A549 (cell line): ENCODE results near the gene OPRD1. TPM values are rescaled to one million over a fixed set of nuclear protein-coding genes. Genes with fewer than 3 reads are reported as not detected.

Experiments
- ATAC-seq, 2 experiments: fragments of 200-7000 bp in 1 of 2; fragments of >200 bp in 1 of 2; cut with Nextera tagmentation in 1 of 2; cut with Tn5 transposase in 1 of 2; 3 replicates each; pipeline versions ENCODE4 v1.8.0 to v1.9.1; 2018 to 2020; ENCODE audit warnings: mild to moderate bottlenecking in 1 of 2, moderate library complexity in 1 of 2
- CTCF ChIA-PET: fragments of 300-600 bp; sonication (Branson Sonifier 250); formaldehyde crosslinking; extraction: SDS; loops from one replicate; lab custom pipeline; 2021; ENCODE audit warnings: antibody characterized with exemption, inconsistent platforms; lab: Yijun Ruan, JAX
- POLR2A ChIA-PET: fragments of 350-600 bp; formaldehyde crosslinking; extraction: SDS; loops from one replicate; lab custom pipeline; 2021; ENCODE audit warnings: antibody characterized with exemption, inconsistent platforms; lab: Yijun Ruan, JAX
- DNase-seq, 2 experiments: peaks; one replicate each; pipeline versions ENCODE4 v3.0.0 to v3.0.0-alpha.2; 2011 to 2016; ENCODE audit warnings: low read depth in 1 of 2, low spot score in 1 of 2
- FAIRE-seq: peaks from 2 replicates; lab custom pipeline; 2011; peaks lifted over from hg19 to GRCh38; lab: Jason Lieb, UNC
- H3K27ac ChIP-seq, 2 experiments: fragments of >200 bp; sonication (Bioruptor Twin); formaldehyde crosslinking; 3 replicates each; pipeline ENCODE4 v1.5.1; 2016 to 2017
- H3K4me1 ChIP-seq: fragments of >200 bp; sonication (Bioruptor Twin); formaldehyde crosslinking; 3 replicates; pipeline ENCODE4 v1.6.1; 2016
- H3K4me2 ChIP-seq: fragments of >200 bp; sonication (Bioruptor Twin); formaldehyde crosslinking; 3 replicates; pipeline ENCODE4 v1.6.1; 2016
- H3K4me3 ChIP-seq: fragments of >200 bp; sonication (Bioruptor Twin); formaldehyde crosslinking; 3 replicates; pipeline ENCODE4 v1.5.1; 2016
- H3K9me3 ChIP-seq: fragments of >200 bp; sonication (Bioruptor Twin); formaldehyde crosslinking; 3 replicates; pipeline ENCODE4 v1.6.1; 2016
- EHMT2 ChIP-seq: fragments of 200-600 bp; sonication (generic); IDR thresholded peaks from 2 replicates; pipeline ENCODE4 v1.6.1; 2016; ENCODE audit warnings: antibody characterized with exemption, low read depth, mild to moderate bottlenecking, moderate library complexity
- FOXS1 ChIP-seq: fragments of 250-450 bp; sonication (Bioruptor Pico); IDR thresholded peaks from 2 replicates; pipeline ENCODE4 v1.5.0; 2020; ENCODE audit warnings: mild to moderate bottlenecking, moderate library complexity
- HOXA7 ChIP-seq: fragments of 250-450 bp; sonication (Bioruptor Pico); IDR thresholded peaks from 2 replicates; pipeline ENCODE4 v1.5.0; 2020; ENCODE audit warnings: mild to moderate bottlenecking, moderate library complexity
- HOXB5 ChIP-seq: fragments of 250-450 bp; sonication (Bioruptor Pico); IDR thresholded peaks from 2 replicates; pipeline ENCODE4 v1.5.0; 2020; ENCODE audit warnings: mild to moderate bottlenecking, moderate library complexity
- MAFK ChIP-seq: fragments of 450-650 bp; IDR thresholded peaks from 2 replicates; pipeline ENCODE4 v1.6.1; 2014; ENCODE audit not compliant: partially characterized antibody
- MAZ ChIP-seq: fragments of 150-350 bp; IDR thresholded peaks from 2 replicates; pipeline ENCODE4 v1.6.1; 2014; ENCODE audit warnings: antibody characterized with exemption, low read depth, low read length, borderline replicate concordance
- MYC ChIP-seq: IDR thresholded peaks from 2 replicates; pipeline ENCODE4 v1.6.1; 2012; ENCODE audit warnings: mild to moderate bottlenecking, inconsistent platforms, low read length, improper control_type of control experiment, borderline replicate concordance
- NFE2L2 ChIP-seq: fragments of 150-350 bp; conservative IDR thresholded peaks from 2 replicates; pipeline ENCODE4 v1.6.1; 2014; ENCODE audit warnings: low read length
- RAD21 ChIP-seq, 2 experiments: fragments of >200 bp in 1 of 2; sonication (Bioruptor Twin) in 1 of 2; formaldehyde crosslinking in 1 of 2; IDR thresholded peaks in 1 of 2; conservative IDR thresholded peaks in 1 of 2; 2 replicates in 1 of 2; 3 replicates in 1 of 2; pipeline ENCODE4 v1.6.1; 2012 to 2018; ENCODE audit warnings: inconsistent platforms in 1 of 2
- RNF2 ChIP-seq: fragments of 200-600 bp; sonication (generic); IDR thresholded peaks from 2 replicates; pipeline ENCODE4 v1.6.1; 2016; ENCODE audit warnings: low read depth, mild to moderate bottlenecking, antibody characterized with exemption, moderate library complexity, borderline replicate concordance
- SMC3 ChIP-seq: fragments of >200 bp; sonication (Bioruptor Twin); formaldehyde crosslinking; IDR thresholded peaks from 3 replicates; pipeline ENCODE4 v1.6.1; 2018; ENCODE audit warnings: inconsistent platforms
- SREBF2 ChIP-seq: fragments of 450-650 bp; IDR thresholded peaks from 2 replicates; pipeline ENCODE4 v1.6.1; 2014; ENCODE audit warnings: mild to moderate bottlenecking, moderate library complexity
- ZNF302 ChIP-seq: fragments of 250-450 bp; sonication (Bioruptor Pico); IDR thresholded peaks from 2 replicates; pipeline ENCODE4 v1.9.0; 2021; ENCODE audit warnings: inconsistent platforms, mild to moderate bottlenecking, moderate library complexity
- ZSCAN20 ChIP-seq: fragments of 250-450 bp; sonication (Bioruptor Pico); IDR thresholded peaks from 2 replicates; pipeline ENCODE4 v1.8.0; 2022; ENCODE audit warnings: mild to moderate bottlenecking, moderate library complexity
- WGBS: methylation state at CpG from one replicate; pipeline ENCODE4 v1.1.6; 2017; ENCODE audit errors: missing lambda C conversion rate; 5-methylcytosine and 5-hydroxymethylcytosine counted together
- polyA plus RNA-seq, 4 experiments: library from polyadenylated mRNA; depleted of rRNA in 3 of 4; stranded (reverse); fragments of >200 nt; fragmentation: RNase III in 1 of 4; extraction: RNeasy Plus Mini Kit Qiagen cat#74134 plus additional on column Dnase treatment in 1 of 4; gene quantifications; 2 replicates in 3 of 4; 3 replicates in 1 of 4; pipeline ENCODE4 v1.2.3, GENCODE V29; 2011 to 2017
- TF ChIP-seq, protein P1 (sequence below): fragments of 200-600 bp; sonication (generic); IDR thresholded peaks from 2 replicates; pipeline ENCODE4 v1.6.1; 2016; ENCODE audit warnings: antibody characterized with exemption, mild to moderate bottlenecking, moderate library complexity
- TF ChIP-seq, protein P2 (sequence below): IDR thresholded peaks from 2 replicates; pipeline ENCODE4 v1.6.1; 2012
- TF ChIP-seq, protein P3 (sequence below): fragments of >200 bp; sonication (Bioruptor Twin); formaldehyde crosslinking; IDR thresholded peaks from 3 replicates; pipeline ENCODE4 v1.5.1; 2016
- TF ChIP-seq, protein P4 (sequence below): fragments of 150-350 bp; IDR thresholded peaks from 2 replicates; pipeline ENCODE4 v1.6.1; 2014; ENCODE audit warnings: low read depth, mild to moderate bottlenecking, low read length

OPRD1 gene
- polyA plus RNA-seq, 2 of the 4 experiments (the other 2 are of a cell fraction), result not detected

DNA sequence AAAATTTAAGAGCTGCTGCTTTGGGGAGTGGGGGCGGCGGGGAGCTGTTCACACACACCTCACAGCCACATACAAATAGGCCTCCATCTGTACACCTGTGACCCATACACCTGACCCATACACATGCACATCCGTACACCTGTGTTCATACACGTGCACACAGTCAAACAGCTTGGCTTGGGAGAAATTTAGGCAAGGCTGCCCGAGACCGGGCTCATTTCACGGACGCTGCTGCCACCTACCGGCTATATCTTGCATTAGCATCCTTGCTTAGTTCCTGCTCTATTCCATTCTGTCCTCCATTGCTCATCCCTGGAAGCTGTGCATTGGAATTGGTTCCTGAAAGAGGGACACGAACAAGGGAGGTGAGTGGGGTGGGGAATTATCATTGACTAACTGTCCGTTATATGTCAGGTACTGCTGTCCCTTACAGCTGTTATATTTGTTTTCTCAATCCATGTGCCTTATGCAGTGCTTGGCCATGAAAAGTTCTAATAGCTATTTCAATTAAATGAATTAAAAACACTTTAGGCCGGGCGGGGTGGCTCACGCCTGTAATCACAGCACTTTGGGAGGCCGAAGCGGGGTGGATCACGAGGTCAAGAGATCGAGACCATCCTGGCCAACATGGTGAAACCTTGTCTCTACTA lies 65.3 kb downstream of the OPRD1 start:
- H3K27ac ChIP-seq, result no peak overlapping the region

DNA sequence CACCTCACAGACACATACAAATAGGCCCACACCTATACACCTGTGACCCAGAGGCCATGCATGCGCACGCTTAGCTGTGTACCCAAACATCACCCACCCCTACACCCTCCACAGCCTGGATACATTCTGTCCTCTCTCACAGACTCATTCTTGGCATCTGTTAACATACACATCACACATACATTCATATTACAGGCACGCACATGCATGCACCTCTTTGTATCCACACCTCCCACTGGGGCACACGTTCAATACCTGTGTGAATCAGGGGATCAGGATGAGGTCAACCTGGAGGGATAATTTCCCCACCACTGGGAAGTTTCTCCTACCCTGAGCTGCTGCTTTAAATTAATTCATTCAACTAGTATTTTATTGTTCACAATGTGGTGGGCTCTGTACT lies 66.8 kb downstream of the OPRD1 start:
- Histone ChIP-seq H3K4me3 (no peak overlapping the region), H3K27ac (no peak overlapping the region), H3K4me2 (no peak overlapping the region), H3K9me3 (no peaks in the 10 kb centered on the region), H3K4me1 (peaks cover 9% of the 10 kb centered on the region; the same call in 2 of the 3 replicates)
- ChIA-PET POLR2A (interaction anchor here (0.6 kb wide), 1 partner anchor 230 kb away, joined by 5 read pairs; the partner anchor contains the start of gene RNU11), CTCF (interaction anchor here (0.6 to 12.9 kb wide), 8 partner anchors 64 to 528 kb away, joined by 3 to 512 read pairs (median 6); no protein-coding TSS in a partner anchor)
- no peak for TF ChIP-seq EHMT2
- TF ChIP-seq, protein P1, sequence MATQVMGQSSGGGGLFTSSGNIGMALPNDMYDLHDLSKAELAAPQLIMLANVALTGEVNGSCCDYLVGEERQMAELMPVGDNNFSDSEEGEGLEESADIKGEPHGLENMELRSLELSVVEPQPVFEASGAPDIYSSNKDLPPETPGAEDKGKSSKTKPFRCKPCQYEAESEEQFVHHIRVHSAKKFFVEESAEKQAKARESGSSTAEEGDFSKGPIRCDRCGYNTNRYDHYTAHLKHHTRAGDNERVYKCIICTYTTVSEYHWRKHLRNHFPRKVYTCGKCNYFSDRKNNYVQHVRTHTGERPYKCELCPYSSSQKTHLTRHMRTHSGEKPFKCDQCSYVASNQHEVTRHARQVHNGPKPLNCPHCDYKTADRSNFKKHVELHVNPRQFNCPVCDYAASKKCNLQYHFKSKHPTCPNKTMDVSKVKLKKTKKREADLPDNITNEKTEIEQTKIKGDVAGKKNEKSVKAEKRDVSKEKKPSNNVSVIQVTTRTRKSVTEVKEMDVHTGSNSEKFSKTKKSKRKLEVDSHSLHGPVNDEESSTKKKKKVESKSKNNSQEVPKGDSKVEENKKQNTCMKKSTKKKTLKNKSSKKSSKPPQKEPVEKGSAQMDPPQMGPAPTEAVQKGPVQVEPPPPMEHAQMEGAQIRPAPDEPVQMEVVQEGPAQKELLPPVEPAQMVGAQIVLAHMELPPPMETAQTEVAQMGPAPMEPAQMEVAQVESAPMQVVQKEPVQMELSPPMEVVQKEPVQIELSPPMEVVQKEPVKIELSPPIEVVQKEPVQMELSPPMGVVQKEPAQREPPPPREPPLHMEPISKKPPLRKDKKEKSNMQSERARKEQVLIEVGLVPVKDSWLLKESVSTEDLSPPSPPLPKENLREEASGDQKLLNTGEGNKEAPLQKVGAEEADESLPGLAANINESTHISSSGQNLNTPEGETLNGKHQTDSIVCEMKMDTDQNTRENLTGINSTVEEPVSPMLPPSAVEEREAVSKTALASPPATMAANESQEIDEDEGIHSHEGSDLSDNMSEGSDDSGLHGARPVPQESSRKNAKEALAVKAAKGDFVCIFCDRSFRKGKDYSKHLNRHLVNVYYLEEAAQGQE, result no peak
- TF ChIP-seq MAFK, result no peak
- TF ChIP-seq, protein P2, sequence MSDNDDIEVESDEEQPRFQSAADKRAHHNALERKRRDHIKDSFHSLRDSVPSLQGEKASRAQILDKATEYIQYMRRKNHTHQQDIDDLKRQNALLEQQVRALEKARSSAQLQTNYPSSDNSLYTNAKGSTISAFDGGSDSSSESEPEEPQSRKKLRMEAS, result no peak
- no peak for TF ChIP-seq HOXB5 (CRISPR knock-in tag)
- DNase-seq, result no peak
- no peak for FAIRE-seq
- 71% methylated on average over 4 of the region's 4 CpGs for WGBS
- no peak for ATAC-seq

More for the DNA sequence above, 65.3 kb downstream of the OPRD1 start:
- H3K4me1 ChIP-seq, result peaks cover 6% of the 10 kb centered on the region; the same call in 2 of the 3 replicates
- ChIA-PET POLR2A (interaction anchor here (0.7 to 1.5 kb wide), 3 partner anchors 141 to 234 kb away, joined by 3 to 16 read pairs (median 3); partner anchors contain the start of genes RNU11, TAF12 and YTHDF2), CTCF (interaction anchor here (0.8 to 12.9 kb wide), 66 partner anchors 8 to 517 kb away, joined by 3 to 512 read pairs (median 5); partner anchors contain the start of genes OPRD1, SRSF4 and YTHDF2)
- H3K4me2 ChIP-seq, result peak overlapping the region; percentile 32; the same call in 2 of the 3 replicates
- 11% methylated on average over 17 of the region's 18 CpGs for WGBS
- no peaks in the 10 kb centered on the region for H3K9me3 ChIP-seq
- peak; percentile 66 to 73 for DNase-seq
- ATAC-seq, result peak; percentile 80 to 86
- no peak for FAIRE-seq
- TF ChIP-seq RNF2 (no peak), SMC3 (peak; percentile 88), RAD21 (conservative IDR thresholded peaks at IDR 0.05 in 1 of 2, IDR thresholded peaks at IDR 0.05 in 1 of 2) (peak; percentile 92 to 97)
- TF ChIP-seq, protein P3, sequence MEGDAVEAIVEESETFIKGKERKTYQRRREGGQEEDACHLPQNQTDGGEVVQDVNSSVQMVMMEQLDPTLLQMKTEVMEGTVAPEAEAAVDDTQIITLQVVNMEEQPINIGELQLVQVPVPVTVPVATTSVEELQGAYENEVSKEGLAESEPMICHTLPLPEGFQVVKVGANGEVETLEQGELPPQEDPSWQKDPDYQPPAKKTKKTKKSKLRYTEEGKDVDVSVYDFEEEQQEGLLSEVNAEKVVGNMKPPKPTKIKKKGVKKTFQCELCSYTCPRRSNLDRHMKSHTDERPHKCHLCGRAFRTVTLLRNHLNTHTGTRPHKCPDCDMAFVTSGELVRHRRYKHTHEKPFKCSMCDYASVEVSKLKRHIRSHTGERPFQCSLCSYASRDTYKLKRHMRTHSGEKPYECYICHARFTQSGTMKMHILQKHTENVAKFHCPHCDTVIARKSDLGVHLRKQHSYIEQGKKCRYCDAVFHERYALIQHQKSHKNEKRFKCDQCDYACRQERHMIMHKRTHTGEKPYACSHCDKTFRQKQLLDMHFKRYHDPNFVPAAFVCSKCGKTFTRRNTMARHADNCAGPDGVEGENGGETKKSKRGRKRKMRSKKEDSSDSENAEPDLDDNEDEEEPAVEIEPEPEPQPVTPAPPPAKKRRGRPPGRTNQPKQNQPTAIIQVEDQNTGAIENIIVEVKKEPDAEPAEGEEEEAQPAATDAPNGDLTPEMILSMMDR, result peak; percentile 73
- no peak overlapping the region for H3K4me3 ChIP-seq

DNA sequence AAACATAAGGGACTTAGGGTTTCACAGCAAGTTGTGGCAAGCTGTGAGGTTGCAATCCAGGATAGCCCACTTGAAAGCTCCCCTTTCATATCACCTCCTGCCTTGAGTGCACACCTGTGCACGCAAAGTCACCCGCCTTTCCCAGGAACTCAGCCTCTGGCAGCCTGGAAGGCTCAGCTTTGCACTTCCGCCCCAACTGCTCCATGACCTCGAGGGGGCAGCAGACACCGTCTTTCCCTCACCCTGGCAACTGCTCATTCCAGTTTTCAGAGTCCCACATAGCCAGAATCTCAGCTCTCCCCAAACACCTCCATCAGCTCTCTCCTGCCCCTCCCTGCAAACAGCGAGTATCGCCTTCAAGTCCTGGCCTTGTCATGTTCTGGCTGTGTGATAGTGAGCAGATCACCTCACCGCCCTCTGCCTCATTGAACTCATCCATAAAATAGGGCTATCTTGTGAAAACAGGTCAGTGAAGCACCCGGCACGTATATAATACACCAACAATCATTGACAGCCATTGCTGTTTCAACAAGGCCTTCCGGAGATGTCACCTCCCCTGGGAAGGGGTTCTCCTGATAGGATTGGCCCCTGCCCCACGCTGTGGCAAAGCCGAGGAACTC lies 70.1 kb downstream of the OPRD1 start:
- 31% methylated on average over 12 of the region's 13 CpGs for WGBS
- POLR2A ChIA-PET, result interaction anchor here (1.0 to 1.1 kb wide), 3 partner anchors 152 to 320 kb away, joined by 3 to 5 read pairs (median 3); partner anchors contain the start of gene SRSF4
- peak; percentile 75 to 91 for DNase-seq
- CTCF ChIA-PET, result interaction anchor here (0.5 to 12.9 kb wide), 58 partner anchors 9 to 332 kb away, joined by 3 to 512 read pairs (median 5); partner anchors contain the start of genes EPB41, OPRD1 and SRSF4
- FAIRE-seq, result no peak
- peak overlapping the region; percentile 48 to 56; a peak in 4 of 6 replicates for H3K27ac ChIP-seq
- H3K4me3 ChIP-seq, result no peak overlapping the region
- peak overlapping the region; percentile 43; the same call in 2 of the 3 replicates for H3K4me2 ChIP-seq
- no peaks in the 10 kb centered on the region for H3K9me3 ChIP-seq
- peaks cover 36% of the 10 kb centered on the region for H3K4me1 ChIP-seq
- peak; percentile 79 to 86 for ATAC-seq
- TF ChIP-seq, protein P4, sequence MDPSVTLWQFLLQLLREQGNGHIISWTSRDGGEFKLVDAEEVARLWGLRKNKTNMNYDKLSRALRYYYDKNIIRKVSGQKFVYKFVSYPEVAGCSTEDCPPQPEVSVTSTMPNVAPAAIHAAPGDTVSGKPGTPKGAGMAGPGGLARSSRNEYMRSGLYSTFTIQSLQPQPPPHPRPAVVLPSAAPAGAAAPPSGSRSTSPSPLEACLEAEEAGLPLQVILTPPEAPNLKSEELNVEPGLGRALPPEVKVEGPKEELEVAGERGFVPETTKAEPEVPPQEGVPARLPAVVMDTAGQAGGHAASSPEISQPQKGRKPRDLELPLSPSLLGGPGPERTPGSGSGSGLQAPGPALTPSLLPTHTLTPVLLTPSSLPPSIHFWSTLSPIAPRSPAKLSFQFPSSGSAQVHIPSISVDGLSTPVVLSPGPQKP, result 0 out of 2 replicates have a peak, but pooled peaks have one; percentile 12
- TF ChIP-seq SREBF2 (no peak), FOXS1 (CRISPR knock-in tag) (no peak), NFE2L2 (no peak), MAZ (no peak), MAFK (no peak), ZSCAN20 (no peak), RAD21 (conservative IDR thresholded peaks at IDR 0.05 in 1 of 2, IDR thresholded peaks at IDR 0.05 in 1 of 2) (peak; percentile 98), SMC3 (peak; percentile 98), HOXA7 (CRISPR knock-in tag) (no peak), ZNF302 (CRISPR knock-in tag) (no peak), MYC (no peak)
- TF ChIP-seq, protein P2, result no peak
- TF ChIP-seq, protein P3, result peak; percentile 88
